Measurements from ENCODE around the gene RPEL1. TPM values are rescaled to one million over a fixed set of nuclear protein-coding genes. Genes with fewer than 3 reads are reported as not detected.
"Not testable (repeated sequence)": the region's sequence is repeated elsewhere in the genome, so short reads cannot be mapped to it uniquely, and the experiment has no call there.

RPEL1 gene
- total and polyA plus RNA-seq, 9 donors, result 0.08 to 0.12 (median 0.10) TPM; not detected in 5

DNA sequence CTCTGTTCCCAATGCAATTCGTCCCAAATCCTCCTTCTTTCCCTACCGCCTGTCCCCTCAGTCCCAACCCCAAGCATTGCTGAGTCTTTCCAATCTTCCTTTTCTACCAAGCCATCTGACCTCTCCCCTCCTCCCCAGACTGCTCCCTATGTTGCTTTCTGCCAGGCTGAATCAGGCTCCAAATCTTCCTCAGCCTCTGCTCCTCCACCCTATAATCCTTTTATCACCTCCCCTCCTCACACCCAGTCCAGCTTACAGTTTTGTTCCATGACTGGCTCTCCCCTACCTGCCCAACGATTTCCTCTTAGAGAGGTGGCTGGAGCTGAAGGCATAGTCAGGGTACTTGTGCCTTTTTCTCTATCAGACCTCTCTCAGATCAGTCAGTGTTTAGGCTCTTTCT lies 39.0 kb upstream of the RPEL1 start:
- 54% methylated on average over 2 of the region's 3 CpGs for WGBS (ENCODE audit: insufficient coverage)
- not testable (repeated sequence) for H3K4me1 ChIP-seq (ENCODE audit: control insufficient read depth, insufficient read depth, low read length); H3K27ac ChIP-seq (ENCODE audit: low read length); H3K36me3 ChIP-seq (ENCODE audit: control insufficient read depth, insufficient read depth, low read length); H3K4me3 ChIP-seq (ENCODE audit: low read length); DNase-seq; H3K9me3 ChIP-seq (replicated peaks; ENCODE audit: control insufficient read depth, low read depth, low read length); H3K27me3 ChIP-seq (ENCODE audit: control insufficient read depth, insufficient read depth, low read length)

DNA sequence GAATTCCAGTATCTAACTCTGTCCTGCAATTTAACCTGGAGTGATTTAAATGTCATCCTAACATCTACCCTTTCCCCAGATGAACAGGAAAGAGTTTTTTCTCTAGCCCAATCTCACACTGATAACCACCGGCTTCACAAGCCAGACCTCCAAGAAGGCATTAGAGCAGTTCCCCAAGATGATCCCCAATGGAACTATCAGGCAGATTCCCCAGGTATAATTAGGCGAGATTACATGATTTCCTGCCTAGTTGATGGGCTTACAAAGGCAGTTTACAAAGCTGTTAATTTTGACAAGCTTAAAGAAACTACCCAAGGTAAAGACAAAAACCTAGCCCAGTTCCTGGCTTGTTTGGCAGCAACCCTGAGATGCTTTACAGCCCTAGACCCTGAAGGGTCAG lies 38.5 kb upstream of the RPEL1 start:
- Histone ChIP-seq H3K36me3 (ENCODE audit: control insufficient read depth, insufficient read depth, low read length) (no peaks in the 10 kb centered on the region), H3K4me1 (ENCODE audit: control insufficient read depth, insufficient read depth, low read length) (peaks cover 2% of the 10 kb centered on the region), H3K4me3 (ENCODE audit: low read length) (no peak overlapping the region), H3K27ac (ENCODE audit: low read length) (no peak overlapping the region), H3K27me3 (ENCODE audit: control insufficient read depth, insufficient read depth, low read length) (no peaks in the 10 kb centered on the region), H3K9me3 (replicated peaks; ENCODE audit: control insufficient read depth, low read depth, low read length) (no peaks in the 10 kb centered on the region)
- DNase-seq, result no peak
- WGBS (ENCODE audit: insufficient coverage), result 0% methylated on average over 1 of the region's 2 CpGs

DNA sequence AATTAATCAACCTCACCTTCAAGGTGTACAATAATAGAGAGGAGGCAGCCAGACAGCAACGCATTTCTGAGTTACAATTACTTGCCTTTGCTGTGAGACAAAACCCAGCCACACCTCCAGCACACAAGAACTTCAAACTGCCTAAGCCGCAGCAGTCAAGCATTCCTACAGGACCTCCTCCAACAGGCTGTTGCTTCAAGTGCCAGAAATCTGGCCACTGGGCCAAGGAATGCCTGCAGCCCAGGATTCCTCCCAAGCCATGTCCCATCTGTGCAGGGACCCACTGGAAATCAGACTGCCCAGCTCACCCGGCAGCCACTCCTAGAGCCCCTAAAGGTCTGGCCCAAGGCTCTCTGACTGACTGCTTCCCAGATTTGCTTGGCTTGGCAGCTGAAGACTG lies 38.0 kb upstream of the RPEL1 start:
- not testable (repeated sequence) for DNase-seq; H3K4me3 ChIP-seq (ENCODE audit: low read length); H3K4me1 ChIP-seq (ENCODE audit: control insufficient read depth, insufficient read depth, low read length); H3K36me3 ChIP-seq (ENCODE audit: control insufficient read depth, insufficient read depth, low read length); H3K9me3 ChIP-seq (replicated peaks; ENCODE audit: control insufficient read depth, low read depth, low read length); H3K27ac ChIP-seq (ENCODE audit: low read length); H3K27me3 ChIP-seq (ENCODE audit: control insufficient read depth, insufficient read depth, low read length)
- WGBS (ENCODE audit: insufficient coverage), result 28% methylated on average over 2 of the region's 3 CpGs

DNA sequence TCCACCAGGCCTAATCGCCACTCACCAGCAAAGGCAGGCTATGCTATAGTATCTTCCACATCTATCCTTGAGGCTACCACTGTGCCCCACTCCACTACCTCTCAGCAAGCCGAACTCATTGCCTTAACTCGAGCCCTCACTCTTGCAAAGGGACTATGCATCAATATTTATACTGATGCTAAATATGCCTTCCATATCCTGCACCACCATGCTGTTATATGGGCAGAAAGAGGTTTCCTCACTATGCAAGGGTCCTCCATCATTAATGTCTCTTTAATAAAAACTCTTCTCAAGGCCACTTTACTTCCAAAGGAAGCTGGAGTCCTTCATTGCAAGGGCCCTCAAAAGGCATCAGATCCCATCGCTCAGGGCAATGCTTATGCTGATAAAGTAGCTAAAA lies 35.4 kb upstream of the RPEL1 start:
- not testable (repeated sequence) for H3K4me3 ChIP-seq (ENCODE audit: low read length); DNase-seq; H3K27me3 ChIP-seq (ENCODE audit: control insufficient read depth, insufficient read depth, low read length); H3K36me3 ChIP-seq (ENCODE audit: control insufficient read depth, insufficient read depth, low read length); H3K9me3 ChIP-seq (replicated peaks; ENCODE audit: control insufficient read depth, low read depth, low read length); H3K27ac ChIP-seq (ENCODE audit: low read length); H3K4me1 ChIP-seq (ENCODE audit: control insufficient read depth, insufficient read depth, low read length)
- 88% methylated on average over 1 of the region's 4 CpGs for WGBS (ENCODE audit: insufficient coverage)

DNA sequence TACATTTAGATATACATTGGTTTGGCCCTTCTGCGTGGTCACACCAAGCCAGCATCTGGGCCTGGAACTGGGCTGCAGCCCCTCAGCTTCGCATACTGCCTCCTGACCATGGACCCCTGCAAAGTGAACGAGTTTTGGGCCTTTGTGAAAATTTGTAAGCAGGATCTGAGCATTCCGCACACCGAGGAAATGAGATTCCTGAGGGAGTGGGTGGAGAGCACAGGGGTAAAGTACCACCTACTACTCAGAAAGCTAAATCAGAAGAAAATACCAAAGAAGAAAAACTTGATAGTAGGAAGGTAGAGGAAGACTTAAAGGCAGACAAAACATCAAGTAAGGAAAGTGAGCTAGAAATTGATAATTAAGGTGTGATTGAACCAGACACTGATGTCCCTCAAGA lies 30.1 kb upstream of the RPEL1 start:
- DNase-seq, result no peak
- no peaks in the 10 kb centered on the region for H3K4me1 ChIP-seq (ENCODE audit: control insufficient read depth, insufficient read depth, low read length)
- H3K27ac ChIP-seq (ENCODE audit: low read length), result no peak overlapping the region
- H3K27me3 ChIP-seq (ENCODE audit: control insufficient read depth, insufficient read depth, low read length), result no peaks in the 10 kb centered on the region
- no peaks in the 10 kb centered on the region for H3K36me3 ChIP-seq (ENCODE audit: control insufficient read depth, insufficient read depth, low read length)
- H3K4me3 ChIP-seq (ENCODE audit: low read length), result no peak overlapping the region
- H3K9me3 ChIP-seq (replicated peaks; ENCODE audit: control insufficient read depth, low read depth, low read length), result no peaks in the 10 kb centered on the region
- WGBS (ENCODE audit: insufficient coverage), result 100% methylated on average over 2 of the region's 5 CpGs

DNA sequence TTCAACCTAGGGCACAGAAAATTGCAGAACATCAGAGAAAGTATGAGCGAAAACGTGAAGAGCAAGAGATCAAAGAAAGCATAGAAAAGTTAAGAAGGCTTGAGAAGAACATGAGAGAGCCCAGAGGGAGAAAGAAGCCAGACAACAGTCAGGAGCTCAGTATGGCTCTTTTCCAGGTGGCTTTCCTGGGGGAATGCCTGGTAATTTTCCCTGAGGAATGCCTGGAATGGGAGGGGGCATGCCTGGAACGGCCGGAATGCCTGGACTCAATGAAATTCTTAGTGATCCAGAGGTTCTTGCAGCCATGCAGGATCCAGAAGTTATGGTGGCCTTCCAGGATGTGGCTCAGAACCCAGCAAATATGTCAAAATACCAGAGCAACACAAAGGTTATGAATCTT lies 29.3 kb upstream of the RPEL1 start:
- H3K4me3 ChIP-seq (ENCODE audit: low read length); DNase-seq; H3K27me3 ChIP-seq (ENCODE audit: control insufficient read depth, insufficient read depth, low read length); H3K4me1 ChIP-seq (ENCODE audit: control insufficient read depth, insufficient read depth, low read length); H3K36me3 ChIP-seq (ENCODE audit: control insufficient read depth, insufficient read depth, low read length); H3K9me3 ChIP-seq (replicated peaks; ENCODE audit: control insufficient read depth, low read depth, low read length); H3K27ac ChIP-seq (ENCODE audit: low read length): not testable (repeated sequence)
- WGBS (ENCODE audit: insufficient coverage), result 63% methylated on average over 2 of the region's 4 CpGs

DNA sequence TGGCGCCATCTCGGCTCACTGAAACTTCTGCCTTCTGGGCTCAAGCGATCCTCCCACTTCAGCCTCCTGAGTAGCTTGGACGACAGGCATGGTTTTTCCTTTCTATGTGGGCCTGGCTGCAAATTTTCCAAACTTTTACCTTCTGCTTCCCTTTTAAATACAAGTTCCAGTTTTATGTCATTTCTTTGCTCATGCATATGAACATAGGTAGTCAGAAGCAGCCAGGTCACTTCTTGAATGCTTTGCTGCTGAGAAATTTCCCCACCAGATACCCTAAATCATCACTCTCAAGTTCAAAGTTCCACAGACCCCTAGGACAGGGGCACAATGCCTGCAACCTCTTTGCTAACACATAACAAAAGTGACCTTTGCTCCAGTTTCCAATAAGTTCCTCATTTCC lies 21.6 kb upstream of the RPEL1 start:
- Histone ChIP-seq H3K9me3 (replicated peaks; ENCODE audit: control insufficient read depth, low read depth, low read length) (peaks cover 18% of the 10 kb centered on the region), H3K4me3 (ENCODE audit: low read length) (no peak overlapping the region), H3K27ac (ENCODE audit: low read length) (no peak overlapping the region), H3K36me3 (ENCODE audit: control insufficient read depth, insufficient read depth, low read length) (no peaks in the 10 kb centered on the region), H3K27me3 (ENCODE audit: control insufficient read depth, insufficient read depth, low read length) (no peaks in the 10 kb centered on the region), H3K4me1 (ENCODE audit: control insufficient read depth, insufficient read depth, low read length) (peaks cover 14% of the 10 kb centered on the region)
- 88% methylated on average over 4 of the region's 4 CpGs for WGBS (ENCODE audit: insufficient coverage)
- DNase-seq, result no peak

DNA sequence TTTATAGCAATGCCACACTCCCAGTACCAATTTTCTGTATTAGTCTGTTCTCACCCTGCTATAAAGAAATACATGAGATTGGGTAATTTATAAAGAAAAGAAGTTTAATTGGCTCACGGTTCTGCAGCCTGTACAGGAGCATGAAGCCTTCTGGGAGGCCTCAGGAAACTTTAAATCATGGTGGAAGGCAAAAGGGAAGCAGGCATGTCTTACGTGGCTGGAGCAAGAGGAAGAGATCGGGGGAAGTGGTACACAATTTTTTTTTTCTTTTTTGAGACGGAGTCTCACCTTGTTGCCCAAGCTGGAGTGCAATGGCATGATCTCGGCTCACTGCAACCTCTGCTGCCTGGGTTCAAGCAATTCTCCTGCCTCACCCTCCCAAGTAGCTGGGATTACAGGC lies 21.0 kb upstream of the RPEL1 start:
- 63% methylated on average over 2 of the region's 5 CpGs for WGBS (ENCODE audit: insufficient coverage)
- H3K9me3 ChIP-seq (replicated peaks; ENCODE audit: control insufficient read depth, low read depth, low read length), result peaks cover 18% of the 10 kb centered on the region
- H3K4me3 ChIP-seq (ENCODE audit: low read length); DNase-seq; H3K27me3 ChIP-seq (ENCODE audit: control insufficient read depth, insufficient read depth, low read length); H3K36me3 ChIP-seq (ENCODE audit: control insufficient read depth, insufficient read depth, low read length); H3K27ac ChIP-seq (ENCODE audit: low read length): not testable (repeated sequence)
- peaks cover 16% of the 10 kb centered on the region for H3K4me1 ChIP-seq (ENCODE audit: control insufficient read depth, insufficient read depth, low read length)

DNA sequence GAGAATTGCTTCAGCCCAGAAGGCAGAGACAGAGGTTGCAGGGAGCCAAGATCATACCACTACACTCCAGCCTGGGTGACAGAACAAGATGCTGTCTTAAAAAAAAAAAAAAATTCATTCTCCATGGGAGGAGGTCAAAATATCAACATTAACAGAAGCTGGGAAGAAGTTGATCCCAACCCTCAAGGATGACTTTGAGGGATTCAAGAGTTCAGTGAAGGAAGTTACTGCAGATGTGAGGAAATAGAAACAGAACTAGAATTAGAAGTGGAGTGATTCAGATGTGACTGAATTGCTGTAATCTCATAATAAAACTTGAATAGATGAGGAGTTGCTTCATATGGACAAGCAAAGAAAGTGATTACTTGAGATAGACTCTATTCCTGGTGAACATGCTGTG lies 19.7 kb upstream of the RPEL1 start:
- no peak overlapping the region for H3K27ac ChIP-seq (ENCODE audit: low read length)
- DNase-seq, result no peak
- H3K4me3 ChIP-seq (ENCODE audit: low read length), result no peak overlapping the region
- peaks cover 23% of the 10 kb centered on the region for H3K4me1 ChIP-seq (ENCODE audit: control insufficient read depth, insufficient read depth, low read length)
- H3K9me3 ChIP-seq (replicated peaks; ENCODE audit: control insufficient read depth, low read depth, low read length), result peaks cover 18% of the 10 kb centered on the region
- H3K36me3 ChIP-seq (ENCODE audit: control insufficient read depth, insufficient read depth, low read length), result no peaks in the 10 kb centered on the region
- no peaks in the 10 kb centered on the region for H3K27me3 ChIP-seq (ENCODE audit: control insufficient read depth, insufficient read depth, low read length)

DNA sequence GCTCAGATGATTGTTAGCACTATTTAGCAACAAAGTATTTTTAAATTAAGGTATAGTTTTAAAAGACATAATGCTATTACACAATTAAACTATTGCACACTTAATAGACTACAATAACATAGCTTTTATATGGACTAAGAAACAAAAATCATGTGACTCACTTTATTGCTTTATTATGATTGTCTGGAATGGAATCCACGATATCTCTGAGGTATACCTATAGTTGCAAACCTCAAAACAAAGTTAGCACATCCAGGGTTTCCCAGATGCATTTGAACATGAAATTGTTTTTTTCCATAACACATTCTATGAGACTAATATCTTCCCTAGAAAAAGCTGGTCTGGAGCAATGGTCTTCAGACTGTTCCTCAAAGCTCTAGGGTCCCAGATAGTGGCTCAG lies 18.3 kb upstream of the RPEL1 start:
- Histone ChIP-seq H3K27ac (ENCODE audit: low read length) (peak overlapping the region; percentile 75), H3K4me1 (ENCODE audit: control insufficient read depth, insufficient read depth, low read length) (peaks cover 29% of the 10 kb centered on the region), H3K9me3 (replicated peaks; ENCODE audit: control insufficient read depth, low read depth, low read length) (peaks cover 18% of the 10 kb centered on the region), H3K4me3 (ENCODE audit: low read length) (no peak overlapping the region), H3K27me3 (ENCODE audit: control insufficient read depth, insufficient read depth, low read length) (no peaks in the 10 kb centered on the region), H3K36me3 (ENCODE audit: control insufficient read depth, insufficient read depth, low read length) (no peaks in the 10 kb centered on the region)
- WGBS (ENCODE audit: insufficient coverage), result no CpG with 5 or more reads among the region's 1 CpG
- DNase-seq, result no peak

DNA sequence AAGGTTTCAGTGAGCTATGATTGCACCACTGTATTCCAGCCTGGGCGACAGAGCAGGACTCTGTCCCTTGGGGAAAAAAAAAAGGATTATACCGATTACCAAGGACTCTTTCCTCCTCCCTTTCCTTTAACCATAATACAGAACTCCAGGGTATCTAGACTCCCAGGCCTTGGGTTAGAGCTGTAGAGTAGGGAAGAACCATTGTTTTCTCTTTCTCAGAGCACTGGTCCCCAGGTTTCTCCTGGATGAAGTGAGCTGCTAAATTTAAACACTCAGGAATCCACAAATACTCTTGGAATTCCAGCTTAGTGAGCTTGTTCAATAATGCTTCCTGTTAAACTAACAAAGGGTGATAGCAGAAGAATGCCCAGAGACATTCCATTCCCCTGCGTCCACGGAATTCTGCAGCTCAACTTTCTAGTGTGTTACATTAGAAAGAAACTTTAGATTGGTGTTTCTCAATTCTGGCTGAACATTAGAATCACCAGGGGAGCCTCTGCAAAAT lies 14.6 kb upstream of the RPEL1 start:
- Histone ChIP-seq H3K4me1 (ENCODE audit: control insufficient read depth, insufficient read depth, low read length) (peaks cover 29% of the 10 kb centered on the region), H3K27ac (ENCODE audit: low read length) (peak overlapping the region; percentile 62), H3K36me3 (ENCODE audit: control insufficient read depth, insufficient read depth, low read length) (no peaks in the 10 kb centered on the region), H3K27me3 (ENCODE audit: control insufficient read depth, insufficient read depth, low read length) (no peaks in the 10 kb centered on the region), H3K4me3 (ENCODE audit: low read length) (no peak overlapping the region), H3K9me3 (replicated peaks; ENCODE audit: control insufficient read depth, low read depth, low read length) (no peaks in the 10 kb centered on the region)
- DNase-seq, result peak; percentile 19
- WGBS (ENCODE audit: insufficient coverage), result no CpG with 5 or more reads among the region's 4 CpGs
